Activated CD4-positive, alpha-beta T cell treated with anti-CD3 and anti-CD28 coated beads for 36 hours (primary cell): ENCODE data around the gene IL12B. TPM values are rescaled to one million over a fixed set of nuclear protein-coding genes. Genes with fewer than 3 reads are reported as not detected.

Source experiments
- ATAC-seq: fragments of 200-7000 bp; cut with Tn5 transposase; one replicate; pipeline ENCODE4 v1.10.0; 2021; ENCODE audit warnings: mild to moderate bottlenecking, moderate library complexity
- CTCF ChIA-PET: fragments of 350-600 bp; sonication (Branson Sonifier 250); formaldehyde crosslinking; loops from one replicate; lab custom pipeline; 2021; ENCODE audit warnings: antibody characterized with exemption; lab: Charles Lee
- POLR2A ChIA-PET: fragments of 350-600 bp; sonication (Branson Sonifier 250); formaldehyde crosslinking; loops from one replicate; lab custom pipeline; 2021; ENCODE audit warnings: antibody characterized with exemption, inconsistent platforms; lab: Charles Lee
- DNase-seq: peaks from one replicate; pipeline ENCODE4 v3.0.0-alpha.2; 2020
- H3K27ac Mint-ChIP-seq: one replicate; pipeline ENCODE4 v1.8.0; 2021; ENCODE audit warnings: mixed read lengths
- H3K27me3 Mint-ChIP-seq: one replicate; pipeline ENCODE4 v1.8.0; 2021; ENCODE audit warnings: mixed read lengths
- H3K36me3 Mint-ChIP-seq: one replicate; pipeline ENCODE4 v1.8.0; 2021; ENCODE audit warnings: low read depth, mixed read lengths
- H3K4me1 Mint-ChIP-seq: one replicate; pipeline ENCODE4 v1.8.0; 2021; ENCODE audit warnings: mixed read lengths
- H3K4me3 Mint-ChIP-seq: one replicate; pipeline ENCODE4 v1.8.0; 2021; ENCODE audit warnings: mild to moderate bottlenecking, moderate library complexity, mixed read lengths
- H3K9me3 Mint-ChIP-seq: one replicate; pipeline ENCODE4 v1.8.0; 2021; ENCODE audit warnings: low read depth, mixed read lengths
- intact Hi-C, 2 experiments: fragments of 100-400 bp; cut with DNase I in 1 of 2; cut with micrococcal nuclease in 1 of 2; formaldehyde crosslinking; loops; one replicate each; pipeline versions ENCODE4 v1.14.2 to v1.15.1; 2022 to 2024; cut with DNase I, micrococcal nuclease
- total RNA-seq, 2 experiments: library from RNA; stranded (reverse); gene quantifications; one replicate each; pipeline ENCODE4 v1.2.3, GENCODE V29; 2021

The IL12B gene
- total RNA-seq, 2 experiments from 2014 or later, result not detected

DNA sequence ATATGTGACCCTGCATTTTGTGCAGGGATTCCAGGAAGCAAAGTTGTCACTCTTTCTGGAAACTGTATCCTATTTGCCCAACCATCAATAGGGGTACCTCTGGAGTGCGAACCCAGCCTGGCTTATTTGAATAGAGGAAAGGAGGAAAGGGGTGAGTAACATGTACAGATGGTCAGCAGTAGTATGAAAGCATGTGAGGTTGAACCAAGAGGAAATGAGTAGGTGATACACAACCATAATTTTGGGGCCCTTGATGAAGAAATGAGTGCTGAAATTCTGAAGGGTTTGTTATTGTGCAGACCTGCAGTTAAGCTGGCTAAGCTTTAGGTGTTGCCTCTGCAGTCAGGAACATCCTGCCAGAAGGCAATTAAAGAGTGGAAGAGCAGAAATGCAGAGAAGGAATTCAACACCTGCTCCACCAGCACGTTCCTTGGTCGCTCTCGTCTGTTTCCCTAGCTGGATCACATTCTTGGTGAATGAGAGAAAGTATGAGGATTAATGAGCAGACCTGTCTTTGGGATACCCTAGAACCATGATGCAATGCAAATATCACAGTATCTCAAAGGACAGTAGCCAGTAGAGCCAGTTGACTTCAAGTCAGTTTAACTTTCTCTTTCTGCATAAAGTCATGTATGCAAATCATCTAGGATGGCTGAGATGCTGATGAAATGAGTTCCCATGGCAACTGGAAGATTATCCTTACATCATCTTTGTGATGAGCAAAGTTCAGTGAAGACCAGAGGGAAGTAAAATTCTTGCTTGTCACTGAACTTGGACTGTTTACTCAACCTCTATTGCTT, 13.2 kb upstream of the IL12B start:
- Mint-ChIP-seq H3K4me1 (peaks cover 33% of the 10 kb centered on the region), H3K27ac (no peak overlapping the region), H3K36me3 (peaks cover 3% of the 10 kb centered on the region), H3K4me3 (no peak overlapping the region), H3K9me3 (peaks cover 2% of the 10 kb centered on the region), H3K27me3 (no peaks in the 10 kb centered on the region)
- POLR2A ChIA-PET, result no interaction called here
- no peak for DNase-seq
- CTCF ChIA-PET, result interaction anchor here (0.6 to 0.7 kb wide), 3 partner anchors 11 to 265 kb away, joined by 3 to 4 read pairs (median 4); no protein-coding TSS in a partner anchor
- intact Hi-C loops, result loop anchor here in 1 of 2 experiments (5.0 kb wide), 1 partner anchor 69 kb away; no protein-coding TSS in a partner anchor
- no peak for ATAC-seq

- POLR2A ChIA-PET, result no interaction called here
- peaks cover 3% of the 10 kb centered on the region for H3K36me3 Mint-ChIP-seq
Observed at GRCh38 chr5:159342840-159343239, 12.6 kb upstream of the IL12B start.

GRCh38 chr5:159341906-159342310, 11.6 kb upstream of the IL12B start:
- intact Hi-C loops, result loop anchor here in 1 of 2 experiments (5.0 kb wide), 1 partner anchor 70 kb away; no protein-coding TSS in a partner anchor
- no peak overlapping the region for H3K4me3 Mint-ChIP-seq
- DNase-seq, result peak; percentile 53
- peak overlapping the region; percentile 34 for H3K27ac Mint-ChIP-seq
- ATAC-seq, result peak; percentile 41
- CTCF ChIA-PET, result interaction anchor here (1.1 to 1.9 kb wide), 3 partner anchors 10 to 235 kb away, joined by 3 to 6 read pairs (median 4); no protein-coding TSS in a partner anchor
- H3K9me3 Mint-ChIP-seq, result peaks cover 2% of the 10 kb centered on the region
- H3K36me3 Mint-ChIP-seq, result peaks cover 3% of the 10 kb centered on the region
- no peaks in the 10 kb centered on the region for H3K27me3 Mint-ChIP-seq
- H3K4me1 Mint-ChIP-seq, result peaks cover 49% of the 10 kb centered on the region
- POLR2A ChIA-PET, result no interaction called here

More at GRCh38 chr5:159342840-159343239, 12.6 kb upstream of the IL12B start:
- ATAC-seq (no peak), DNase-seq (no peak)
- Mint-ChIP-seq H3K4me3 (no peak overlapping the region), H3K9me3 (peaks cover 2% of the 10 kb centered on the region), H3K27me3 (no peaks in the 10 kb centered on the region), H3K27ac (no peak overlapping the region), H3K4me1 (peaks cover 40% of the 10 kb centered on the region)
- intact Hi-C loops, result loop anchor here in 1 of 2 experiments (5.0 kb wide), 1 partner anchor 69 kb away; no protein-coding TSS in a partner anchor
- CTCF ChIA-PET, result interaction anchor here (0.6 kb wide), 2 partner anchors 11 to 266 kb away, joined by 3 to 4 read pairs; no protein-coding TSS in a partner anchor

GRCh38 chr5:159341145-159341544, 10.9 kb upstream of the IL12B start:
- Mint-ChIP-seq H3K9me3 (peaks cover 2% of the 10 kb centered on the region), H3K4me1 (peaks cover 55% of the 10 kb centered on the region), H3K27me3 (no peaks in the 10 kb centered on the region), H3K36me3 (peaks cover 3% of the 10 kb centered on the region), H3K27ac (no peak overlapping the region), H3K4me3 (no peak overlapping the region)
- POLR2A ChIA-PET, result interaction anchor here (0.9 kb wide), 1 partner anchor 71 kb away, joined by 3 read pairs; no protein-coding TSS in a partner anchor
- CTCF ChIA-PET, result interaction anchor here (1.0 to 1.9 kb wide), 6 partner anchors 11 to 1671 kb away, joined by 3 to 6 read pairs (median 3); no protein-coding TSS in a partner anchor
- intact Hi-C loops, result loop anchor here in 1 of 2 experiments (5.0 kb wide), 1 partner anchor 71 kb away; no protein-coding TSS in a partner anchor
- ATAC-seq (no peak), DNase-seq (peak; percentile 10)

- Mint-ChIP-seq H3K27ac (no peak overlapping the region), H3K36me3 (peaks cover 3% of the 10 kb centered on the region), H3K4me3 (no peak overlapping the region), H3K4me1 (peaks cover 55% of the 10 kb centered on the region), H3K9me3 (peaks cover 2% of the 10 kb centered on the region), H3K27me3 (no peaks in the 10 kb centered on the region)
- peak; percentile 52 for DNase-seq
- intact Hi-C loops, result loop anchor here in 1 of 2 experiments (5.0 kb wide), 1 partner anchor 72 kb away; no protein-coding TSS in a partner anchor
- CTCF ChIA-PET, result interaction anchor here (1.0 to 1.9 kb wide), 4 partner anchors 119 to 1670 kb away, joined by 3 to 6 read pairs (median 3); no protein-coding TSS in a partner anchor
- POLR2A ChIA-PET, result no interaction called here
- ATAC-seq, result no peak
Observed at GRCh38 chr5:159340511-159340910, 10.2 kb upstream of the IL12B start.

- DNase-seq, result no peak
- peaks cover 2% of the 10 kb centered on the region for H3K9me3 Mint-ChIP-seq
- ChIA-PET POLR2A (no interaction called here), CTCF (no interaction called here)
- H3K4me3 Mint-ChIP-seq, result no peak overlapping the region
- peaks cover 55% of the 10 kb centered on the region for H3K4me1 Mint-ChIP-seq
- no peak overlapping the region for H3K27ac Mint-ChIP-seq
- no peaks in the 10 kb centered on the region for H3K27me3 Mint-ChIP-seq
- intact Hi-C loops, result loop anchor here in 1 of 2 experiments (5.0 kb wide), 1 partner anchor 433 kb away; no protein-coding TSS in a partner anchor
- ATAC-seq, result no peak
- peaks cover 3% of the 10 kb centered on the region for H3K36me3 Mint-ChIP-seq
Observed at GRCh38 chr5:159339460-159339859, 9.2 kb upstream of the IL12B start.

GRCh38 chr5:159338118-159338517, 7.8 kb upstream of the IL12B start:
- ChIA-PET POLR2A (no interaction called here), CTCF (interaction anchor here (0.7 to 1.2 kb wide), 2 partner anchors 104 to 1402 kb away, joined by 3 read pairs; no protein-coding TSS in a partner anchor)
- Mint-ChIP-seq H3K4me3 (no peak overlapping the region), H3K9me3 (peaks cover 2% of the 10 kb centered on the region), H3K27me3 (no peaks in the 10 kb centered on the region), H3K27ac (no peak overlapping the region), H3K4me1 (peaks cover 49% of the 10 kb centered on the region), H3K36me3 (no peaks in the 10 kb centered on the region)
- intact Hi-C loops, result loop anchor here in 1 of 2 experiments (5.0 kb wide), 1 partner anchor 434 kb away; no protein-coding TSS in a partner anchor
- DNase-seq (no peak), ATAC-seq (no peak)

DNA sequence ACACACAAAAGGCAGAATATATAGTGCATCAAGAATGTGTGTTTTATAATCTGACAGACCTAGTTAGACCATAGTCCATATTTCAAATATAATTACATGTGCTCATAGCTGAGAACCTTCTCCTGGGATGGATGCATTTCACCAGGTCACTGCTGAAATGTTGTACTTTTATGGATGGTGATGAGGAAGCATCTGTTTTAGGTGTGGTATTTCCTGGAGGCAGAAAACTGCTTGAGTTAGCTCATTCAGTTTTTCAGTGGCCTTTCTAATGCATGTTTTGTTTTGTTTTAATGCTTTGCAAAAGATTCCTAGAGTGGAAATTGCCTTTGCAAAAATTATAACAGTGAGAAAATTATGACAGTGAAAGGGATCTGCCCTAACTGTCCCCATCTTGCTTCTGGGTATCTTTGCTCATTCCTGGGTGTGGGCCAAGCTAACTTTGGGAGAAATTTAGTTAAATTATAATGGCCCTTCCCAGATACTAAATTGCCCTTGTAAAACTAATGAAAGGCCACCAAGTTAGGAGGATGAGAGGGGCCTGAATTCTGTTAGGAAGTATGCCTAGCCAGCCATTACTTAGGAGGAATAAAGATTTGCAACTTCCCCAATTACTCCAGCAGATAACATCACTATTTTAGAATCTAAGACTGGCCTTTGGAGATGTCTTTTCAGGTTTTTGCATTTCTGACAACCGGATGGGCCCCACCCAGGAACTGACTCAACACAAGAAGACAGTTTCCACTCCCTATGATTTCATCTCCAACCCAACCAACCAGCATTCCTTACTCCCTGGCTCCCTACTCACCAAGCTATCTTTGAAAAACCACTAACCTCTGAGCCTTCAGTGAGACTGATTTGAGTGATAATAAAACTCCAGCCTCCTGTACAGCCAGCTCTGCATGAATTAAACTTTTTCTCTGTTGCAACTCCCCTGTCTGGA, 7.0 kb upstream of the IL12B start:
- CTCF ChIA-PET, result interaction anchor here (0.7 to 1.5 kb wide), 3 partner anchors 13 to 1402 kb away, joined by 3 read pairs; no protein-coding TSS in a partner anchor
- POLR2A ChIA-PET, result no interaction called here
- Mint-ChIP-seq H3K4me1 (peaks cover 48% of the 10 kb centered on the region), H3K27ac (peak overlapping the region; percentile 22), H3K4me3 (no peak overlapping the region), H3K36me3 (no peaks in the 10 kb centered on the region), H3K9me3 (peaks cover 2% of the 10 kb centered on the region), H3K27me3 (no peaks in the 10 kb centered on the region)
- DNase-seq (peak; percentile 57), ATAC-seq (peak; percentile 82)
- intact Hi-C loops, result loop anchor here (1.0 to 5.0 kb wide), 3 partner anchors 75 to 435 kb away; no protein-coding TSS in a partner anchor

DNA sequence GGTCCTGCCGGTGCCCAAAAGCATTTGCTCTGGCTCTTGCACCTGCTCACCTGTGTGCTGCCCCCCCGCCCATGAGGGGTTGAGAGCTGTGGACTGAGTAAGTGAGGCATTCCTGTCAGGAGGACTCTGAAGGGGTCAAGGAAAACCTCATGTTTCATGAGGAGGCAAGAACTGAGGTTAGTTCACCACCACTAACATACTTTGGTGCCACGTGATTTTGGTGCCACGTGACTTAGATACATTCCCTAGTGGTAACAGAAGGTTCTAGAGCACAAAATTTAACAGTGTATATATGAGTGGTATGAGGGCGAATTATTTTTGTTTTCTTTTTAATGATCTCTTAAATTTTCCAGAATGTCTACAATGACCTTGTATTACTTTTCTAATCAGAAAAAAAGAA, 6.3 kb upstream of the IL12B start:
- intact Hi-C loops, result loop anchor here (2.0 to 5.0 kb wide), 2 partner anchors 120 to 436 kb away; no protein-coding TSS in a partner anchor
- Mint-ChIP-seq H3K27ac (no peak overlapping the region), H3K9me3 (no peaks in the 10 kb centered on the region), H3K36me3 (no peaks in the 10 kb centered on the region), H3K4me3 (no peak overlapping the region), H3K4me1 (peaks cover 46% of the 10 kb centered on the region), H3K27me3 (no peaks in the 10 kb centered on the region)
- ChIA-PET POLR2A (no interaction called here), CTCF (interaction anchor here (1.5 kb wide), 1 partner anchor 12 kb away, joined by 3 read pairs; no protein-coding TSS in a partner anchor)
- DNase-seq (no peak), ATAC-seq (no peak)

DNA sequence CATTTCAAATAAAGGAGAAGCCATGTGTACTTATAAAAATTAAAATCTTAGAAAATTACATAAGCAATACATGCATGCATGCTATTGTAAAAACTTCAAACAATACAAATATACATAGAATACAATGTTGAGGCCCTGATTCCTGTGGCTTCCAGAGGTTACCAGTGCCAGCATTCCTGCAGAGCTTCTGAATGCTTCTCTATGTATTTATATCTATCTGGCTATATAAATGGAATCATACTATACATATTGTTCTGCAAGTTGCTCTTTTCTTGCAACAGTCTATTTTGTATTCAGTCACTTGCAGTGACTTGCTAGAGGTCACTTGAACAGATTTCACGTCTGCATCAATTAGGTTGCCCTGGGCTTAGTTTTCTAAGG, 3.2 kb upstream of the IL12B start:
- no peaks in the 10 kb centered on the region for H3K36me3 Mint-ChIP-seq
- ATAC-seq (no peak), DNase-seq (no peak)
- no peaks in the 10 kb centered on the region for H3K9me3 Mint-ChIP-seq
- no peak overlapping the region for H3K27ac Mint-ChIP-seq
- ChIA-PET POLR2A (interaction anchor here (0.6 kb wide), 1 partner anchor 231 kb away, joined by 3 read pairs; no protein-coding TSS in a partner anchor), CTCF (interaction anchor here (1.1 to 2.8 kb wide), 4 partner anchors 16 to 245 kb away, joined by 3 to 7 read pairs (median 6); no protein-coding TSS in a partner anchor)
- intact Hi-C loops, result loop anchor here in 1 of 2 experiments (5.0 kb wide), 3 partner anchors 176 to 584 kb away; partner anchors contain the start of gene ADRA1B
- H3K4me3 Mint-ChIP-seq, result no peak overlapping the region
- peaks cover 37% of the 10 kb centered on the region for H3K4me1 Mint-ChIP-seq
- peaks cover 2% of the 10 kb centered on the region for H3K27me3 Mint-ChIP-seq
